ENCODE data around the gene CLTC. TPM values are rescaled to one million over a fixed set of nuclear protein-coding genes. Genes with fewer than 3 reads are reported as not detected.

CLTC gene
- total RNA-seq, 1 donor from 2014 or later: 296 TPM

GRCh38 chr17:59629174-59629573 is 9.5 kb downstream of the CLTC start:
- DNase-seq (ENCODE audit: low read depth): no peak
- Histone ChIP-seq H3K4me3 (ENCODE audit: low read depth, low read length) (no peak overlapping the region), H3K27me3 (ENCODE audit: control insufficient read depth, insufficient read depth, low read length) (no peaks in the 10 kb centered on the region), H3K36me3 (ENCODE audit: control insufficient read depth, insufficient read depth, low read length) (no peaks in the 10 kb centered on the region)
- no peak for TF ChIP-seq CTCF (IDR thresholded peaks at IDR 0.05; ENCODE audit: insufficient read depth, low read length, poor library complexity, severe bottlenecking)

GRCh38 chr17:59631276-59631675 is 11.6 kb downstream of the CLTC start:
- DNase-seq (ENCODE audit: low read depth): no peak
- no peaks in the 10 kb centered on the region for H3K27me3 ChIP-seq (ENCODE audit: control insufficient read depth, insufficient read depth, low read length)
- TF ChIP-seq CTCF (IDR thresholded peaks at IDR 0.05; ENCODE audit: insufficient read depth, low read length, poor library complexity, severe bottlenecking): no peak
- no peak overlapping the region for H3K4me3 ChIP-seq (ENCODE audit: low read depth, low read length)
- no peaks in the 10 kb centered on the region for H3K36me3 ChIP-seq (ENCODE audit: control insufficient read depth, insufficient read depth, low read length)

- DNase-seq (ENCODE audit: low read depth): no peak
- H3K27me3 ChIP-seq (ENCODE audit: control insufficient read depth, insufficient read depth, low read length): no peaks in the 10 kb centered on the region
- no peak overlapping the region for H3K4me3 ChIP-seq (ENCODE audit: low read depth, low read length)
- no peak for TF ChIP-seq CTCF (IDR thresholded peaks at IDR 0.05; ENCODE audit: insufficient read depth, low read length, poor library complexity, severe bottlenecking)
- H3K36me3 ChIP-seq (ENCODE audit: control insufficient read depth, insufficient read depth, low read length): no peaks in the 10 kb centered on the region
Observed at GRCh38 chr17:59632398-59632797, 12.7 kb downstream of the CLTC start.

GRCh38 chr17:59633658-59634359 is 14.1 kb downstream of the CLTC start:
- Histone ChIP-seq H3K4me3 (ENCODE audit: low read depth, low read length) (no peak overlapping the region), H3K36me3 (ENCODE audit: control insufficient read depth, insufficient read depth, low read length) (no peaks in the 10 kb centered on the region), H3K27me3 (ENCODE audit: control insufficient read depth, insufficient read depth, low read length) (no peaks in the 10 kb centered on the region)
- no peak for TF ChIP-seq CTCF (IDR thresholded peaks at IDR 0.05; ENCODE audit: insufficient read depth, low read length, poor library complexity, severe bottlenecking)
- DNase-seq (ENCODE audit: low read depth): no peak

- Histone ChIP-seq H3K36me3 (ENCODE audit: control insufficient read depth, insufficient read depth, low read length) (no peaks in the 10 kb centered on the region), H3K27me3 (ENCODE audit: control insufficient read depth, insufficient read depth, low read length) (no peaks in the 10 kb centered on the region), H3K4me3 (ENCODE audit: low read depth, low read length) (no peak overlapping the region)
- no peak for TF ChIP-seq CTCF (IDR thresholded peaks at IDR 0.05; ENCODE audit: insufficient read depth, low read length, poor library complexity, severe bottlenecking)
- no peak for DNase-seq (ENCODE audit: low read depth)
Observed at GRCh38 chr17:59634632-59635541, 15.2 kb downstream of the CLTC start.
